Activated CD8-positive, alpha-beta T cell treated with anti-CD3 and anti-CD28 coated beads, Interleukin-2, amount 10 ng/mL, durations not matched to agents 7 days and 5 days (primary cell): Measurements from ENCODE around the gene FRG1. TPM values are rescaled to one million over a fixed set of nuclear protein-coding genes. Genes with fewer than 3 reads are reported as not detected.
"Not testable (repeated sequence)": the region's sequence is repeated elsewhere in the genome, so short reads cannot be mapped to it uniquely, and the experiment has no call there.

Experiments used
- ATAC-seq: fragments of 150-1000 bp; cut with Tn5 transposase; one replicate; pipeline ENCODE4 v1.10.0; 2021; ENCODE audit warnings: moderate library complexity
- CTCF ChIA-PET: fragments of 350-600 bp; sonication (Branson Sonifier 250); formaldehyde crosslinking; loops from one replicate; lab custom pipeline; 2021; ENCODE audit warnings: antibody characterized with exemption; lab: Charles Lee
- POLR2A ChIA-PET: fragments of 350-600 bp; sonication (Branson Sonifier 250); formaldehyde crosslinking; loops from one replicate; lab custom pipeline; 2021; ENCODE audit warnings: antibody characterized with exemption; lab: Charles Lee
- DNase-seq: peaks from one replicate; pipeline ENCODE4 v3.0.0-alpha.2; 2020
- H3K27ac Mint-ChIP-seq: one replicate; pipeline ENCODE4 v1.8.0; 2021; ENCODE audit warnings: mild to moderate bottlenecking, mixed read lengths
- H3K27me3 Mint-ChIP-seq: one replicate; pipeline ENCODE4 v1.8.0; 2021; ENCODE audit warnings: low read depth, mixed read lengths
- H3K36me3 Mint-ChIP-seq: one replicate; pipeline ENCODE4 v1.8.0; 2021; ENCODE audit warnings: low read depth, mixed read lengths
- H3K4me1 Mint-ChIP-seq: one replicate; pipeline ENCODE4 v1.8.0; 2021; ENCODE audit warnings: low read depth, mixed read lengths
- H3K4me3 Mint-ChIP-seq: one replicate; pipeline ENCODE4 v1.8.0; 2021; ENCODE audit warnings: mild to moderate bottlenecking, mixed read lengths
- H3K9me3 Mint-ChIP-seq: one replicate; pipeline ENCODE4 v1.8.0; 2022; ENCODE audit warnings: mixed read lengths; ENCODE audit not compliant: insufficient read depth
- total RNA-seq, 2 experiments: library from RNA; stranded (reverse); gene quantifications; one replicate each; pipeline ENCODE4 v1.2.3, GENCODE V29; 2021

FRG1 gene
- total RNA-seq, 2 experiments from 2014 or later = 55.3 to 57.8 TPM

DNA sequence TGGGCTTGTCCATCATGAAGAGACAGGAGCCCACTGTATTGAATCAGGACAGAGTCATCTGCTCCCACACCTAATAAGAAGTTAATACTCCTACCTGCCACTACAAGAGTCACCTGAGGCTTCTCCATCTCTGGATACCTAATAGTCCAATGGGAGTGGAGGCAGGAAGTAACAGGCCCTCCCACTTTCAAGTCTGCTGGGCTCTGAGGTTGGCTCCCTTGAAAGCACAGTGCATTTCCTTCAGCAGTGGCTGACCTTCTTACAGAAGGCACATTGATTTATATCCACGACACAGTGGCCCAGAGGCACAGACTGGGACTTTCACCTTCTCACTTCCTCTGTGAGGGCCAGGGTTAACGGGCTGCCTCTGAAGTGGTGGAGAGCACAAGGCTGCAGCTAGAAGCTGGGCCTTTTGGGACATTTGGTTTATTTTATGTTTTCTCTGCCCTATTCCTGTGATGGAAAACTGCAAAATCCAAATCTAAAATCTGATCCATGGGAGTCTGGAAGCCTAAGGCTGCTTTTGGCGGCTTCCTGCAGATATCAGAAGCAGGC lies 48.3 kb downstream of the FRG1 start:
- ChIA-PET POLR2A (no interaction called here), CTCF (no interaction called here)
- H3K27me3 Mint-ChIP-seq = no peaks in the 10 kb centered on the region
- DNase-seq (no peak), ATAC-seq (no peak)
- no peaks in the 10 kb centered on the region for H3K4me1 Mint-ChIP-seq
- no peak overlapping the region for H3K4me3 Mint-ChIP-seq
- H3K36me3 Mint-ChIP-seq = no peaks in the 10 kb centered on the region
- no peaks in the 10 kb centered on the region for H3K9me3 Mint-ChIP-seq
- no peak overlapping the region for H3K27ac Mint-ChIP-seq

DNA sequence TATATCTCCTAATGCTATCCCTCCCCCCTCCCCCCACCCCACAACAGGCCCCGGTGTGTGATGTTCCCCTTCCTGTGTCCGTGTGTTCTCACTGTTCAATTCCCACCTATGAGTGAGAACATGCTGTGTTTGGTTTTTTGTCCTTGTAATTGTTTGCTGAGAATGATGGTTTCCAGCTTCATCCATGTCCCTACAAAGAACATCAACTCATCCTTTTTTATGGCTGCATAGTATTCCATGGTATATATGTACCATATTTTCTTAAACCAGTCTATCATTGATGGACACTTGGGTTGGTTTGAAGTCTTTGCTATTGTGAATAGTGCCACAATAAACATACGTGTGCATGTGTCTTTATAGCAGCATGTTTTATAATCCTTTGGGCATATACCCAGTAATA lies 49.3 kb downstream of the FRG1 start:
- H3K4me1 Mint-ChIP-seq, DNase-seq, POLR2A ChIA-PET, H3K4me3 Mint-ChIP-seq, H3K27me3 Mint-ChIP-seq, ATAC-seq, H3K9me3 Mint-ChIP-seq, CTCF ChIA-PET, H3K36me3 Mint-ChIP-seq, H3K27ac Mint-ChIP-seq: not testable (repeated sequence)

Other genes starting within 250 kb of the FRG1 start
- gene FRG2, start 86.4 kb downstream of the FRG1 start, total RNA-seq = not detected
- not detected for gene DBET, start 123.6 kb downstream of the FRG1 start, total RNA-seq
- not detected for gene DUX4, start 232.9 kb downstream of the FRG1 start, total RNA-seq